Stimulated activated effector memory CD8-positive, alpha-beta T cell treated with anti-CD3 and anti-CD28 coated beads, Interleukin-12 subunit alpha, Interleukin-12 subunit beta, amount 100 ng/mL, for 72 hours (primary cell): ENCODE data around the gene BICRA.
A peak's percentile ranks its signal among the peaks of the same experiment; 100 is the strongest.
"Not testable (repeated sequence)": the region's sequence is repeated elsewhere in the genome, so short reads cannot be mapped to it uniquely, and the experiment has no call there.

Source experiments
- ATAC-seq: fragments of 150-1000 bp; cut with Tn5 transposase; 2 replicates; pipeline ENCODE4 v1.10.0; 2021
- DNase-seq, 2 donors: peaks; one replicate each; pipeline ENCODE4 v3.0.0; 2021 to 2022; ENCODE audit warnings: low spot score in 2 of 2
- H3K27ac Mint-ChIP-seq: one replicate; pipeline ENCODE4 v1.8.0; 2022; ENCODE audit warnings: mild to moderate bottlenecking, mixed read lengths
- H3K36me3 Mint-ChIP-seq: one replicate; pipeline ENCODE4 v1.8.0; 2022; ENCODE audit warnings: mild to moderate bottlenecking, mixed read lengths
- H3K4me1 Mint-ChIP-seq: one replicate; pipeline ENCODE4 v1.8.0; 2022; ENCODE audit warnings: mixed read lengths
- H3K4me3 Mint-ChIP-seq: one replicate; pipeline ENCODE4 v1.8.0; 2022; ENCODE audit warnings: mild to moderate bottlenecking, mixed read lengths
- H3K9me3 Mint-ChIP-seq: one replicate; pipeline ENCODE4 v1.8.0; 2022; ENCODE audit warnings: mixed read lengths

The BICRA gene

DNA sequence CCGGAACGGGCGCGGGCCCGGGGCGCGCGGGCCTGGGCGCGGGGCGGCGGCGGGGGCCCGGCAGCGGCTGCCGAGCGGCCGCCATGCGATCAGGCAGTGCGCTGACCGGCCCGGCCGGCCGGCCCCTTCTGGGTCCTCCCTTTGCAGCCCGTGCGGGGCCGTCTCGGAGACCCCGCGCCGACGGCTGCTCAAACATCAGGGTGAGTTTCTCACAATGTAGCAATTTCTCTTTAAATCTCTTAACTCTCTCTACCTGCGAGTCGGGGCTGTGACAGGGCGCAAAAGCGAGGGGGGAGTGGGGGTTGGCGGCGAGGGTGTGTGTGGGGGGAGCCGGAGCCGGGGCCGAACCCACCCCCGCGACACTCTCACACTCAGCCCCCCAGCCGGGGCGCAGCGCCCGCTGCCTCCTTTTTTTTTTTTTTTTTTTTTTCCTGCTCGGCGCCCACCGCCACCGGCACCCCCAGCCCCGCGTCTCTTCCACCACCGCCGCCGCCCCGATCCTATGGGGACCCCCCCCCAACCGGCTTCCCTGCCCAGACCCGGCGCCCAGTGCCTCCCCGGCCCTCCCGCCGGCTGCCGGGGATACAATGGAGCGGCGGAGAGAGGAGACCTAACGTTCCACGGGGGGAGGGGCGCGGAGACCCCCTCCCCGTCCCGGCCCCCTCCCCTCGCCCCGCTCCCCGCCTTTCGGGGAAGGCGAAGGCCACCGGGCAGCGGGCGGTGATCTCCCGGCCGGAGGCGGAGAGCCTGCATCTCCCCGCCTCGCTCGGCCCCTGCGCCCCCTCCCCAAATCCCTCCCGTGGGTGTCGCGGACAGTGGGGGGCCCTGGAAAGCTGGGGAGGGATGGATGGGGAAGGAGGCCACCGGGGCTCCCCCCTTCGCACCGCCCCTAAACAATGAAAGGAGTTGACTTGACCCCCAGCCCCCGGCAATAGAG, at the start of gene BICRA:
BICRA (plus strand) TSS at position 166 of the 937 bp plus-strand sequence. CDS start 64,441 bp downstream, outside the sequence.
- peak; percentile 76 to 87 for DNase-seq
- peaks cover 40% of the 10 kb centered on the region for H3K4me1 Mint-ChIP-seq

GRCh38 chr19:47560999-47561398, 47.9 kb upstream of the BICRA start:
- DNase-seq (no peak), ATAC-seq (no peak)
- H3K27ac Mint-ChIP-seq, result no peak overlapping the region
- H3K4me3 Mint-ChIP-seq, result no peak overlapping the region
- H3K4me1 Mint-ChIP-seq, result no peaks in the 10 kb centered on the region
- no peaks in the 10 kb centered on the region for H3K9me3 Mint-ChIP-seq
- H3K36me3 Mint-ChIP-seq, result no peaks in the 10 kb centered on the region

More for the DNA sequence above, at the start of gene BICRA:
- Mint-ChIP-seq H3K27ac (peak within 1 kb of the TSS; percentile 92), H3K4me3 (peak within 1 kb of the TSS; percentile 77), H3K36me3 (peaks cover 11% of the 10 kb centered on the region), H3K9me3 (no peaks in the 10 kb centered on the region)
- peak; percentile 78 for ATAC-seq

DNA sequence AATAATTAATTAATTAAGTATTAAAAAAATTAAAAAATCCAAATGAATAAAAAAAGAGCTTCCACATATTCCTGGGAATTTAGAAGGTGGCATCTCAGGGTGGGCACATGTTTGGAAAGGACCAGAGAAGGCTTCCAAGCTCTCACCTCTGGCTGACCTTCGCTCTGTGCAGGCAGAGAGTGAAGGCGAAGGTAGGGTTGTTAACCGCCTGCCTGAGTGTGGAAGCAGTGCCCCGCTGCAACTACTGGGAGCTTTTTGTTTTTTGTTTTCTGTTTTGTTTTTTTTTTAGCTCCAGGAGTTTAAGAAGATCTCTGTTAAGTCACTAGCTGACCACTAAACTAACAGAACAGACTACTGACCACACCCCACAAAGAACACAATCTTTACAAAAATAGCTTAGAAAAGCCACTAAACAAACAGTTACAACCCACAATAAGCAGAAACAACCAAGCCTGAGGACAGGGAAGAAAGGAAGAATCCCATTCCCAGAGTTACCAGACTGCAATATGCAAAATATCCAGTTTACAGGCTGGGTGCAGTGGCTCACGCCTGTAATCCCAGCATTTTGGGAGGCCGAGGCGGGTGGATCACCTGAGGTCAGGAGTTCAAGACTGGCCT, 47.4 kb upstream of the BICRA start:
- no peak for DNase-seq
- no peak overlapping the region for H3K27ac Mint-ChIP-seq
- no peaks in the 10 kb centered on the region for H3K9me3 Mint-ChIP-seq

GRCh38 chr19:47564081-47564480, 44.9 kb upstream of the BICRA start:
- DNase-seq (no peak), ATAC-seq (no peak)
- Mint-ChIP-seq H3K36me3 (no peaks in the 10 kb centered on the region), H3K4me3 (no peak overlapping the region), H3K9me3 (no peaks in the 10 kb centered on the region), H3K4me1 (no peaks in the 10 kb centered on the region), H3K27ac (no peak overlapping the region)

More for the DNA sequence above, 47.4 kb upstream of the BICRA start:
- Mint-ChIP-seq H3K4me3 (no peak overlapping the region), H3K4me1 (no peaks in the 10 kb centered on the region), H3K36me3 (no peaks in the 10 kb centered on the region)
- no peak for ATAC-seq

- DNase-seq (no peak), ATAC-seq (no peak)
- Mint-ChIP-seq H3K4me3 (no peak overlapping the region), H3K27ac (no peak overlapping the region), H3K36me3 (no peaks in the 10 kb centered on the region), H3K4me1 (peaks cover 10% of the 10 kb centered on the region), H3K9me3 (no peaks in the 10 kb centered on the region)
These were observed 39.6 kb upstream of the BICRA start for GRCh38 chr19:47569331-47569730.

DNA sequence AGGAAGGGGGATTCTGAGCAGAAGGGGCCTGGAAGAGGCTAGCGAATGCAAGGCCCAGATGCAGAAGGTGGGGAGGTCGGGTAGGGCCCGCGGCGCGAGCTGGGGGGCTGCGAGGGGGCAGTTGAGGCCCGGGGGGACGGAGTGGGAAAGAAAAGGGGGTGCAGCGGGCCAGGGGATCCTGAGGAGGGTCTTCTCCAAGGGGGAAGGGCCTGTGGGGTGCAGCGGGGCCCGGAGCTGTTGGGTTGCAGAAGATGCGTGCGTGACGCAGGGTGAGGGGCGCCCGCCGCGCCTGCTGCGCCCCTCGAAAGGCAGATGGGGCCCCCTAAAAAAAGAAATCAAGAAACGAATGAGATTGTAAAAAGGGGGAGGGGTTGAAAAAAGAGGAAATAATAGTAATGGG, 36.3 kb upstream of the BICRA start:
- DNase-seq (no peak), ATAC-seq (no peak)
- no peaks in the 10 kb centered on the region for H3K36me3 Mint-ChIP-seq
- no peak overlapping the region for H3K27ac Mint-ChIP-seq
- H3K4me1 Mint-ChIP-seq, result peaks cover 24% of the 10 kb centered on the region
- peak overlapping the region; percentile 33 for H3K4me3 Mint-ChIP-seq
- no peaks in the 10 kb centered on the region for H3K9me3 Mint-ChIP-seq

DNA sequence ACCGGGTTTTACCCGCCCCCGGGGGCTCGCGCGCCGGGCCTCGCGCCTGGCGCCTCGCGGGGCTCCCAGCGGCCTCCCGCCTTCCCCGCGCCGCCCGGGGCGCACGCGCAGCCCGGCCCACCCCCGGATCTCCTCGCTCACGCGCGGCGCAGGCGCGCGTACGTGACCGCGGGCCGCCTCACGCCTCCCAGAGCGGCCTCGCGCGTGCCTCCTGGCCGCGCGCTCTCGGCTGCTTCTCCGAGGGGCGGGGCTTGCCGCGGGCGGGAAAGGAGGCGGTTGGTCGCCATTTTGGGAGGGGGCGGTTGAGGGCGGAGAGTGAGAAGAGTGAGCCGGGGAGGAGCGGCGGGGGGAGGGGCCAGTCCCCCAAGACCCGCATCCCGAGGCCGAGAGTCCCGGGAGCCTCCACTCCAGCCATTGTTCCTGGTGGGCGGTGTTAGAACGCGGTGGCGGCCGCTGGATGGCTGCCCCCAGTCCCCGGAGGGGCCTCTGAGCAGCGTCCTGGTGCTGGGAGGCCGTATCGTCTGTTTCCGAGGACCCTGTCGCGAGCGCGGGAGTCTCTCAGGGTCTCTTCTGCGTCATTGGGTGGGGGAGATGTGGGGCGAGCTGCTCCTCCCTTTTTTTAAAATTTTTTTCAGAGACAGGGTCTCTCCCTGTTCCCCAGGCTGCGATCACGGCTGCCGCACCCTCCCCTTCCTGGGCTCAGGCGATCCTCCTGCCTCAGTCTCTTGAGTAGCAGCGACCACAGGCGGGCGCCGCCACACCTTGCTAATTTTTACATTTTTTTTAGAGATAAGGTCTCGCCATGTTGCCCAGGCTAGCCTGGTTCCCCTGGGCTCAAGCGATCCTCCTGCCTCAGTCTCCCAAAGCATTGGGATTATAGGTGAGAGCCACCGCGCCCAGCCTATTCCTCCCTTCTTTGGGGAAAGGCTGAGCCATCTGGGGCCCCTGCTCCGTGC, 35.6 kb upstream of the BICRA start, which contains the start of gene ZNF541:
ZNF541 (minus strand) TSS at position 78 of the 956 bp plus-strand sequence. CDS start 17,292 bp downstream, outside the sequence.
- peaks cover 29% of the 10 kb centered on the region for H3K4me1 Mint-ChIP-seq
- DNase-seq, result peak; percentile 61 to 77
- peak; percentile 88 for ATAC-seq
- H3K4me3 Mint-ChIP-seq, result peak within 1 kb of the TSS; percentile 33
- H3K36me3 Mint-ChIP-seq, result no peaks in the 10 kb centered on the region
- H3K27ac Mint-ChIP-seq, result peak within 1 kb of the TSS; percentile 52
- no peaks in the 10 kb centered on the region for H3K9me3 Mint-ChIP-seq

- H3K27ac Mint-ChIP-seq, result no peak overlapping the region
- peaks cover 36% of the 10 kb centered on the region for H3K4me1 Mint-ChIP-seq
- H3K4me3 Mint-ChIP-seq, result no peak overlapping the region
- no peaks in the 10 kb centered on the region for H3K36me3 Mint-ChIP-seq
- ATAC-seq (no peak), DNase-seq (no peak)
- H3K9me3 Mint-ChIP-seq, result no peaks in the 10 kb centered on the region
These were observed 28.5 kb upstream of the BICRA start for GRCh38 chr19:47580397-47580796.

- Mint-ChIP-seq H3K4me3 (peak overlapping the region; percentile 5), H3K27ac (peak overlapping the region; percentile 67), H3K4me1 (peaks cover 30% of the 10 kb centered on the region), H3K36me3 (no peaks in the 10 kb centered on the region), H3K9me3 (no peaks in the 10 kb centered on the region)
- ATAC-seq (no peak), DNase-seq (no peak)
These were observed 27.2 kb upstream of the BICRA start for GRCh38 chr19:47581605-47582319.

GRCh38 chr19:47582320-47582909, 26.5 kb upstream of the BICRA start:
- peaks cover 23% of the 10 kb centered on the region for H3K4me1 Mint-ChIP-seq
- H3K27ac Mint-ChIP-seq, result peak overlapping the region; percentile 67
- H3K36me3 Mint-ChIP-seq, result no peaks in the 10 kb centered on the region
- H3K4me3 Mint-ChIP-seq, result peak overlapping the region; percentile 5
- DNase-seq (no peak), ATAC-seq (no peak)
- no peaks in the 10 kb centered on the region for H3K9me3 Mint-ChIP-seq

GRCh38 chr19:47583161-47583560, 25.8 kb upstream of the BICRA start:
- not testable (repeated sequence) for H3K36me3 Mint-ChIP-seq, H3K9me3 Mint-ChIP-seq, H3K4me3 Mint-ChIP-seq, ATAC-seq, H3K27ac Mint-ChIP-seq, DNase-seq
- peaks cover 16% of the 10 kb centered on the region for H3K4me1 Mint-ChIP-seq

DNA sequence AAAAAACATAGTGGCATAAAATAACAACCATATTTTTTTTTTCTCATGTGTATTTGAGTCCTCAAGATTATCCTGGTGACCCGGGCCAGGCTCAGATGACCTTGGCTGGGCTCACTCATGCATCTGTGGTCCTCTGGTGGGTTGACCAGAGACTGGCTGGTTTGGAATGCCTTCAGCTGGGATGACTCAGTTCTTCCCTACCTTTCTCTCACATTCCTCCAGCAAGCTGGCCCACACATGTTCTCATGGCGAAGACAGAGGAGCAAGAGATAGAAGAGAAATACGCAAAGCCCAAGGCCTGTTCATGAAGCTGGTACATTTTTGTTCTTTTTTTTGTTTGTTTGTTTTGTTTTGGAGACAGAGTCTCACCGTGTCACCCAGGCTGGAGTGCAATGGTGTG, 21.6 kb upstream of the BICRA start:
- H3K9me3 Mint-ChIP-seq, result no peaks in the 10 kb centered on the region
- H3K4me3 Mint-ChIP-seq, result no peak overlapping the region
- H3K36me3 Mint-ChIP-seq, result no peaks in the 10 kb centered on the region
- H3K27ac Mint-ChIP-seq, result no peak overlapping the region
- no peak for ATAC-seq
- no peak for DNase-seq
- peaks cover 5% of the 10 kb centered on the region for H3K4me1 Mint-ChIP-seq

DNA sequence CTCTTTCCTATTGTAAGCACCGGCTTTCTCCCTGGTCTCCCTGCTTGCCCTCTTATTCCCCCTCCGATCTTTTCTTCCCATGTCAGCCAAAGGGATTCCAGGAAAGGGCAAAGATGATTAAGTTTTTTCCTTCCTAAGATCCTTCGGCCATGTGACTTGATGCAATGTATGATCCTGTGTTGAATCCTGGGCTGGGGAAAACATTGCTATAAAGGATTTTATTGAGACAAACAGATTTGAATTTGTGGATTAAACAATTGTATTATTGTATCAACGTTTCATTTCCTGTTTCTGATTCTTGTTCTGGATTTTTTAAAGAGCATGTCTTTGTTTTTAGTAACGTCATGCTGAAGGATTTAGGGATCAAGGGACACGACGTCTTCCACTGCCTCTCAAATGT, 19.1 kb upstream of the BICRA start:
- Mint-ChIP-seq H3K27ac (no peak overlapping the region), H3K36me3 (no peaks in the 10 kb centered on the region), H3K4me3 (no peak overlapping the region), H3K9me3 (no peaks in the 10 kb centered on the region), H3K4me1 (no peaks in the 10 kb centered on the region)
- DNase-seq, result no peak
- no peak for ATAC-seq

DNA sequence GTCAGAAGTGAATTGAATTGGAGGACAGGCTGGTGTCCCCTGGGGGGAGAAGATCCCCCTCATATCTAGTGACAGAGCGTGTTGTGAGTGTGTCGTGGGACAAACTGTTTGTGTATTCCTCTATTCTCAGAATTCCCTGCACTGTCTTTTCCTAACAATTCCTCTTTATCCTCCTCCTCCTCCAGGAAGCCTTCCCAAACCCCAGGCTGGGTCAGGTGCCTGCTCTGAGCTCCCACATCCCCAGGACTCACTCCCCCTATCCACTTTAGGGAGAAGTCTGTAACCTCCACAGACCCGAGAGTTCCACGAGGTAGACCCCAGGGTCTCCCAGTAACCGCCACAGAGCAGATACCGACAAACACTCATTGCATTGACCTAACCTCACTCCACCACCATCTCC, 15.1 kb upstream of the BICRA start:
- no peaks in the 10 kb centered on the region for H3K9me3 Mint-ChIP-seq
- H3K27ac Mint-ChIP-seq, result peak overlapping the region; percentile 15
- no peaks in the 10 kb centered on the region for H3K36me3 Mint-ChIP-seq
- DNase-seq (no peak), ATAC-seq (no peak)
- peaks cover 9% of the 10 kb centered on the region for H3K4me1 Mint-ChIP-seq
- H3K4me3 Mint-ChIP-seq, result no peak overlapping the region
